ENCODE data around the gene VEZF1. TPM values are rescaled to one million over a fixed set of nuclear protein-coding genes. Genes with fewer than 3 reads are reported as not detected.

VEZF1 gene
- total RNA-seq, 4 donors from 2014 or later = 45.3 to 76.0 (median 63.7) TPM

DNA sequence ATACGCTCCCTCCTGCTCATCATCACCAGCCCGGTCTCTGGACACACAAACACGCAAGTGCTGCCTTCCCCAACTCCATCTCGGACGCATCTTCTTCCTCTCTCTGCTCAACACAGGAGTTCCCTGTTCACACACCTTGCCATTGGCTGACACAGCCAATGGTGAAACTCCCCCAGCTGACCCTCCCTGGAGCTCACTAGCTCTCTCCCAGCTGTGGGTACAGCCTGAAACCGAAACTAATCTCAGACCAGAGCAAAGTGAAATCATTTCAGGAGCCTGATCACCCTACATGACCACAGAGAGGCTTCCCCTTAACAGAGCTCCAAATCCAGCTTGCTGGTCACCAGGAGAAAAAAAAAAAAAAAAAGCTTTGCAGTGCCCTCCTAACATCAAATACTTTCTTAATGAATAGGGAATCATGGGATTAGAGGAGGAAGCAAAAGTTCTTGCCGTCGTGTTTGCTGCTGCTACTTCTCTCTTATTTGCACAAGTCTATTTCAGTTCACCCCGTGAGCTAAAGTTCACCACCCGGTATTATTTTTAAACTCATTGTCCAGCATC, 41.2 kb downstream of the VEZF1 start:
- TF ChIP-seq POLR2AphosphoS5 (IDR thresholded peaks at IDR 0.05) (no peak), POLR2A (IDR thresholded peaks at IDR 0.05) (no peak), EP300 (IDR thresholded peaks at IDR 0.05) (no peak)
- TF ChIP-seq, protein P1, sequence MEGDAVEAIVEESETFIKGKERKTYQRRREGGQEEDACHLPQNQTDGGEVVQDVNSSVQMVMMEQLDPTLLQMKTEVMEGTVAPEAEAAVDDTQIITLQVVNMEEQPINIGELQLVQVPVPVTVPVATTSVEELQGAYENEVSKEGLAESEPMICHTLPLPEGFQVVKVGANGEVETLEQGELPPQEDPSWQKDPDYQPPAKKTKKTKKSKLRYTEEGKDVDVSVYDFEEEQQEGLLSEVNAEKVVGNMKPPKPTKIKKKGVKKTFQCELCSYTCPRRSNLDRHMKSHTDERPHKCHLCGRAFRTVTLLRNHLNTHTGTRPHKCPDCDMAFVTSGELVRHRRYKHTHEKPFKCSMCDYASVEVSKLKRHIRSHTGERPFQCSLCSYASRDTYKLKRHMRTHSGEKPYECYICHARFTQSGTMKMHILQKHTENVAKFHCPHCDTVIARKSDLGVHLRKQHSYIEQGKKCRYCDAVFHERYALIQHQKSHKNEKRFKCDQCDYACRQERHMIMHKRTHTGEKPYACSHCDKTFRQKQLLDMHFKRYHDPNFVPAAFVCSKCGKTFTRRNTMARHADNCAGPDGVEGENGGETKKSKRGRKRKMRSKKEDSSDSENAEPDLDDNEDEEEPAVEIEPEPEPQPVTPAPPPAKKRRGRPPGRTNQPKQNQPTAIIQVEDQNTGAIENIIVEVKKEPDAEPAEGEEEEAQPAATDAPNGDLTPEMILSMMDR (IDR thresholded peaks at IDR 0.05) = no peak
- no peaks in the 10 kb centered on the region for H3K9me3 ChIP-seq
- no peaks in the 10 kb centered on the region for H3K27me3 ChIP-seq
- H3K36me3 ChIP-seq = no peaks in the 10 kb centered on the region
- WGBS = 12% methylated on average over 10 of the region's 10 CpGs
- peaks cover 76% of the 10 kb centered on the region for H3K4me1 ChIP-seq
- peak overlapping the region; percentile 47 for H3K4me3 ChIP-seq
- DNase-seq (ENCODE audit: low spot score in 2 of 2) = no peak
- peak overlapping the region; percentile 78 for H3K27ac ChIP-seq

DNA sequence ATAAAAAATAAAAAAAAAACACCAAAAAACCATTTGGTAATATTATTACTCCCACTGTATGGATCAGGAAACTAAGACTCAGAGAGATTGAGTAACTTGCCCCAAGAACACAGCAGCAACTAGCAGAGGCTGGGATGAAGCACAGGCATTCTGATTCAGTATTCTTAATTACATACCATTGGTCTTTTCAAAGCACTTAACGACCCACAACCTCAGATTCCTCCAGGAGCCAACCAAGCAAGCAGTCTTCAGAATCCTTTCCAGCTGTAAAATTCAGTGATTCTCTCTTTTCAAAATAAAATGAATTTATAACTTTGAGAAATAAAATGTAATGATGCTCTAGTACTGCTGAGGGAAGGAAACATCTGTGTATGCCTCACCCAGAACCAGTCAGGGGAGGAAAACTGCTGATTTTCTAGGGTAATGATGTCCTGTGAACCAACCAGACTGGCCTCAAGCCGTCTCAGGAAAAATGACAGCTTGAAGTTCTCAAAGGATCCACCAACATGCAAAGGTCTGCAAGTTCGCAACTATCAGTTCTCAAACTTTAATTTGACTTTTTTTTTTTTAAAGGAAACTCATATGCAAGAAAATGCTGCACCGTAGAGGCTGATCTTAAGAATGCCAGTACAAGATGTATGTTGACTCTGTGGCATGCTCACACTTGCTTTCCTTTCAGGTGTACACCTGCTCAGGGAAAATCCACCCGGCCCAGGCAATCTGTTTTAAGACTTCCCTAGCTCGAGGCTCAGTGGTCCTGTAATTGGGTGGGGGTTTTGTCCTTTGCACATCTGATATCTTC, 41.9 kb downstream of the VEZF1 start:
- Histone ChIP-seq H3K36me3 (no peaks in the 10 kb centered on the region), H3K4me3 (peak overlapping the region; percentile 47), H3K4me1 (peaks cover 81% of the 10 kb centered on the region), H3K27ac (peak overlapping the region; percentile 78), H3K9me3 (no peaks in the 10 kb centered on the region), H3K27me3 (no peaks in the 10 kb centered on the region)
- WGBS = 16% methylated on average over 6 of the region's 6 CpGs
- TF ChIP-seq POLR2A (IDR thresholded peaks at IDR 0.05) (no peak), POLR2AphosphoS5 (IDR thresholded peaks at IDR 0.05) (no peak), EP300 (IDR thresholded peaks at IDR 0.05) (no peak)
- TF ChIP-seq, protein P1 (IDR thresholded peaks at IDR 0.05) = no peak
- DNase-seq (ENCODE audit: low spot score in 2 of 2) = no peak

DNA sequence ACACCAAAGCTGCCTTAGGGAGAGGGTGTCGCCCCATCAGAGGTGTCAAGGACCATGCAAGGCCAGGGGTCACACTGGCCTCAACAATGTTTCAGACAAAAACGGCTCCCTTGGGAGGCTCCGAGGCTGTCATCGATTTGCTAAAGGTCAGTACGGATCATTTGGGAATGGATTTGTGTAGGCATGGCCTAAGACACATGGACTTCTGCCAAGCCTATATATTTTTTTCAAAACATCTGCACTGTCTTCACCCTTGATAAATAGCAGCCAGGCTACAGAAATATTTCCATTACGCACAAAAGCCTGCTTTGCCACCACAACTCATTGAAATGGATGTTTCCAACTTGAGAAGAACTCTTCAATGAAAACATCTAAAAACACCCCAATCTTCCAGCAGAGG, 43.1 kb downstream of the VEZF1 start:
- Histone ChIP-seq H3K9me3 (no peaks in the 10 kb centered on the region), H3K4me1 (peaks cover 81% of the 10 kb centered on the region), H3K4me3 (no peak overlapping the region), H3K36me3 (no peaks in the 10 kb centered on the region), H3K27ac (no peak overlapping the region), H3K27me3 (no peaks in the 10 kb centered on the region)
- 62% methylated on average over 6 of the region's 6 CpGs for WGBS
- no peak for DNase-seq (ENCODE audit: low spot score in 2 of 2)
- no peak for TF ChIP-seq POLR2A (IDR thresholded peaks at IDR 0.05)
- TF ChIP-seq POLR2AphosphoS5 (IDR thresholded peaks at IDR 0.05) = no peak
- TF ChIP-seq, protein P1 (IDR thresholded peaks at IDR 0.05) = no peak
- no peak for TF ChIP-seq EP300 (IDR thresholded peaks at IDR 0.05)

- H3K4me1 ChIP-seq = peaks cover 77% of the 10 kb centered on the region
- no peak overlapping the region for H3K4me3 ChIP-seq
- no peaks in the 10 kb centered on the region for H3K27me3 ChIP-seq
- H3K27ac ChIP-seq = peak overlapping the region; percentile 16
- TF ChIP-seq POLR2A (IDR thresholded peaks at IDR 0.05) (no peak), EP300 (IDR thresholded peaks at IDR 0.05) (no peak), POLR2AphosphoS5 (IDR thresholded peaks at IDR 0.05) (no peak)
- TF ChIP-seq, protein P1 (IDR thresholded peaks at IDR 0.05) = no peak
- no peaks in the 10 kb centered on the region for H3K9me3 ChIP-seq
- no peak for DNase-seq (ENCODE audit: low spot score in 2 of 2)
- WGBS = 79% methylated on average over 3 of the region's 3 CpGs
- H3K36me3 ChIP-seq = no peaks in the 10 kb centered on the region
These were observed 44.4 kb downstream of the VEZF1 start for GRCh38 chr17:57943645-57944044.

GRCh38 chr17:57943140-57943539, 44.9 kb downstream of the VEZF1 start:
- Histone ChIP-seq H3K36me3 (no peaks in the 10 kb centered on the region), H3K27me3 (no peaks in the 10 kb centered on the region), H3K4me3 (no peak overlapping the region), H3K4me1 (peaks cover 76% of the 10 kb centered on the region), H3K9me3 (no peaks in the 10 kb centered on the region), H3K27ac (peak overlapping the region; percentile 16)
- TF ChIP-seq POLR2AphosphoS5 (IDR thresholded peaks at IDR 0.05) (no peak), POLR2A (IDR thresholded peaks at IDR 0.05) (no peak), EP300 (IDR thresholded peaks at IDR 0.05) (no peak)
- TF ChIP-seq, protein P1 (IDR thresholded peaks at IDR 0.05) = no peak
- DNase-seq (ENCODE audit: low spot score in 2 of 2) = no peak
- 40% methylated on average over 6 of the region's 6 CpGs for WGBS
